NCI-H510A (cell line): ENCODE measurements around the gene ENOX1.
A peak's percentile ranks its signal among the peaks of the same experiment; 100 is the strongest.

Source experiments
- DNase-seq: peaks from one replicate; lab custom pipeline; 2025; lab: John Stamatoyannopoulos, UW

ENOX1 gene

GRCh38 chr13:43289470-43290255 lies 497.1 kb downstream of the ENOX1 start:
- no peak for DNase-seq

- DNase-seq: no peak
These were observed 500.0 kb downstream of the ENOX1 start for GRCh38 chr13:43286751-43287150.

- no peak for DNase-seq
These were observed 500.7 kb downstream of the ENOX1 start for GRCh38 chr13:43285933-43286597.

- no peak for DNase-seq
These were observed 502.6 kb downstream of the ENOX1 start for GRCh38 chr13:43284162-43284561.

GRCh38 chr13:43279696-43280095 lies 507.1 kb downstream of the ENOX1 start:
- no peak for DNase-seq

GRCh38 chr13:43278127-43278526 lies 508.6 kb downstream of the ENOX1 start:
- DNase-seq: no peak

GRCh38 chr13:43277142-43277541 lies 509.6 kb downstream of the ENOX1 start:
- DNase-seq: no peak

GRCh38 chr13:43274881-43275280 lies 511.9 kb downstream of the ENOX1 start:
- DNase-seq: no peak

GRCh38 chr13:43273362-43273761 lies 513.4 kb downstream of the ENOX1 start:
- no peak for DNase-seq

GRCh38 chr13:43272851-43273250 lies 513.9 kb downstream of the ENOX1 start:
- DNase-seq: no peak

GRCh38 chr13:43271152-43271551 lies 515.6 kb downstream of the ENOX1 start:
- DNase-seq: no peak

GRCh38 chr13:43270130-43270830 lies 516.5 kb downstream of the ENOX1 start:
- no peak for DNase-seq

GRCh38 chr13:43269037-43269481 lies 517.7 kb downstream of the ENOX1 start:
- no peak for DNase-seq

GRCh38 chr13:43268632-43269031 lies 518.1 kb downstream of the ENOX1 start:
- peak; percentile 0 for DNase-seq

- DNase-seq: no peak
These were observed 518.9 kb downstream of the ENOX1 start for GRCh38 chr13:43267916-43268315.

GRCh38 chr13:43266936-43267615 lies 519.7 kb downstream of the ENOX1 start:
- no peak for DNase-seq

GRCh38 chr13:43265028-43265427 lies 521.7 kb downstream of the ENOX1 start:
- no peak for DNase-seq

GRCh38 chr13:43264458-43264857 lies 522.3 kb downstream of the ENOX1 start:
- DNase-seq: no peak

- DNase-seq: no peak
These were observed 523.7 kb downstream of the ENOX1 start for GRCh38 chr13:43263047-43263446.

- no peak for DNase-seq
These were observed 525.8 kb downstream of the ENOX1 start for GRCh38 chr13:43260999-43261398.

GRCh38 chr13:43258771-43259170 lies 528.0 kb downstream of the ENOX1 start:
- no peak for DNase-seq

- DNase-seq: no peak
These were observed 529.0 kb downstream of the ENOX1 start for GRCh38 chr13:43257765-43258164.
